ENCODE measurements around the gene B3GNT7.
A peak's percentile ranks its signal among the peaks of the same experiment; 100 is the strongest.

The B3GNT7 gene

DNA sequence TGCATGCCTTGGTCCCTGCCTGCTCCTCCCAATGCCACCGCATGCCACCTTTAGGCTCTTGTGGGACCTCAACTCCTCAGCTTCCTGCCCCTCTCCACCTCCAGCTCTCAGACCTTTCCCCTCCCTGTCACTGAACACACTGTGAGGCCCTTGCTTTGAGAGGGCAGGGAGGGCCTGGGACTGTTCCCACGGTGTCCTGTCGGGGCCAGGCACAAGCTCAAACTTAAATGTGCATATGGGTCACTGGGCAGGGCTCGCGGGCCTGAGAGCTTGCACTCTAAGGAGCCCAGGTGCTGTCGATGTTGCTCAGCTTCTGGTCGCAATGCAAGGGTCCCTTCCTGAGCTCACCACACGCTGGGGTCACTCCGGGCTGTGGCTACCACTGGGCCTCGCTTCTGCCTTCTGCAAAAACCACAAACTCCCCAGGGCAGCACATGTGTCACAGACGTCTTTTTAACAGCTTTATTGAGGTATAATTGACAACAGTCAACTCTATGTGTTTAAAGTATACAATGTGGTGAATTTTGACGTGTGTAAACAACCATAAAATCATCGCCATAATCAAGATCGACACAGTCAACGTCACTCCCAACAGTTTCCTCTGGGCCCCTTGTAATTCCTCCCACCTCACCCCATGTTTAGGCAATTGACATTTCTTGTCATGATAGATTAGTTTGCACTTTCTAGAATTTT lies 11.9 kb upstream of the B3GNT7 start:
- no peak overlapping the region for H3K4me3 ChIP-seq (ENCODE audit: low read depth, low read length)

DNA sequence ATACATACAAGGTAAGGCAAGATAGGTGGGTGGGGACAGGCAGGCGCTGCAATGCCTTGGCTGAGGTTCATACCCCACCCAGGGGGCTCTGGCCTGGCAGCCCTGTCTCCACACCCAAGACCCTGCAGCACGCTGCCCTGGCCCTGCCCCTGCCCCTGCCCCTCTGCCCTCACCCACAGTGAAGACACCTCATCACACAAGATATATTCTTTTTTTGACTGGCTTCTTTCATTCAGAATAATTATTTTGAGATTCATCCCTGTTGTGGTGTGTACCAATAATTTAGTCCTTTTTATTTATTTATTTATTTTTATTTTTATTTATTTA lies 11.4 kb upstream of the B3GNT7 start:
- H3K4me3 ChIP-seq (ENCODE audit: low read depth, low read length) = no peak overlapping the region

DNA sequence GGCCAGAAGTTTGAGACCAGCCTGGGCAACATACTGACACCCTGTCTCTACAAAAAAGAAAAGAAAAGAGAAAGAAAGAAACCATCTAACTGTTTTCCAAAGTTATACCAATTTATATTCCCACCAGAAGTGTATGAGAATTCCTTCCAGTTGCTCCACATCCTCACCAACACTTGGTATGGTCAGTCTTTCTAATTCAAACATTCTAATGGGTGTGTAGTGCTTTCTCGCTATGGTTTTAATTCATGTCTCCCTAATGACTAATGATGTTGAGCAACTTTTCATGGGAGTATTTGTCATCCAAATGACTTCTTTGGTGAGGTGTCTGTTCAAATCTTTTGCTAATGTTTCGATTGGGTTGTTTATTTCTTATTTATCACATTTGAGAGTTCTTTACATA lies 10.5 kb upstream of the B3GNT7 start:
- no peak overlapping the region for H3K4me3 ChIP-seq (ENCODE audit: low read depth, low read length)

DNA sequence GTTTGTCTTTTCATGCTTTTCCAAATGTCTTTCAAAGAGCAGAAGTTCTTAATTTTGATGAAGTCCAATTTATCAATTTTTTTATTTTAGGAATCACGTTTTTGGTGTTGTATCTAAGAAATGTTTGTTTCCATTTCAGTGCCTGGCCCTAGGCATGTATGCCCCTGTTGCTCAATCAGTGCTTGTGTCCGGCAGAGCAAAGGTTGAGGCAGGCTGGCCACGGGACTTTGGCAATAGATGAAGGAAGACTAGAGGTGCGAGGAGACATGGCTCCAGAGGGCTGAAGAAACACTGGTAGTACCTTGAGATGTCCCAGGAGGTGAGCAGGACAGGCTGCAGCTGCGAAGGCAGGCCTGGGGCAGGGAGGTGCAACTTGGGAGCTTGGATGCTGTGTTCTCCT lies 10.1 kb upstream of the B3GNT7 start:
- H3K4me3 ChIP-seq (ENCODE audit: low read depth, low read length) = no peak overlapping the region

DNA sequence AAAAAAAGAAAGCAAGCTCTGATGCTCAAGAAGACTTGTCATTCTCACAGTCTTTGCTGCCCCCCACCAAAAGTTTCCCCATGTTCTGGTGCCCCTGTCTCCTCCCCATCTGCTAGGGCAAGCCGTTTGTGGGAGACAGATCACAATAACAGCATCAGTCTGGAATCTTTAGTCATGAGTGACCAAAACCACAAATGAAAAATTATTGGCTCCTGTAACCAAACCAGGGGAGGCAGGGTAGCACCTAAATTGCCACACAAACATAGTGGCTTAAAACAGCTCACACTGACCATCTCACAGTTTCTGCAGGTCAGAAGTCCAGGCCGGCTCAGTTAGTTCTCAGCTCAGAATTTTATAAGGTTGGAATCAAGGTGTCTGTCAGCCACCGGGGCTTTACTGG lies 9.1 kb upstream of the B3GNT7 start:
- no peak overlapping the region for H3K4me3 ChIP-seq (ENCODE audit: low read depth, low read length)

DNA sequence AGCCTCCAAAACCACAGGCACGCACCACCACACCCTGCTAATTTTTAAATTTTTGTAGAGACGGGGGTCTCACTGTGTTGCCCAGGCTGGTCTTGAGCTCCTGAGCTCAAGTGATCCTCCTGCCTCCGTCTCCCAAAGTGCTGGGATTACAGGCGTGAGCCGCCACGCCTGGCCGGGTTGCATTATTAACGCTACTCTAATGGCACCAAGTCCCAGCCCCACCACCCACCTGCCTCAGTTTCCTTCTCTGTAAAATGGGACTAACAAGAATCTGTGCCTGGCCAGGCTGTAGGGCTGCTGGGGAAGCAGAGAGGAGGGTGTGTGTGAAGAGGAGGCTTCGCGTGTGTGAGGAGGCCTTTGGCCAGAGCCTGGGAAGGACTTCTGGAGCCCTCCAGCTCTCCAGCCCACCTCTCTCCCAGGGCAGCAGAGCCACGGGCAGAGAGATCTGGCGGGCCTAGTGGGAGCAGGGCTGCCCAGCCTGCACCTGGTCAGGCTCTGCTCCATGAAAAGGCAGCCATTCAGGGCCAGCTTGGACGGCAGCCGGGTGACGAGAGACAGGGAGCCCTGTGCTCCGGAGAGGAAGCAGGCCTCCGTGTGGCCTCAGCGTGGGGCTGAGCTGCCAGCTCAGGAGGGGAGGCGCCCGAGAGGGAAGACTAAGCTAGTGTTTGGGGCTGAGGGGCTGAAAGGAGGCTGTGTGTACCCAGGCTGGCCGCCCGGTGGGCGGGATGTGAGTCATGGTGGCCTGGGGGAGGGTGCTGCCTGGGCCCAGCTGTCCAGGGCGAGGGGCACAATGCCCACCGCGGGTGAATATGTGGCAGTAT lies 7.4 kb upstream of the B3GNT7 start:
- H3K4me3 ChIP-seq (ENCODE audit: low read depth, low read length) = no peak overlapping the region

DNA sequence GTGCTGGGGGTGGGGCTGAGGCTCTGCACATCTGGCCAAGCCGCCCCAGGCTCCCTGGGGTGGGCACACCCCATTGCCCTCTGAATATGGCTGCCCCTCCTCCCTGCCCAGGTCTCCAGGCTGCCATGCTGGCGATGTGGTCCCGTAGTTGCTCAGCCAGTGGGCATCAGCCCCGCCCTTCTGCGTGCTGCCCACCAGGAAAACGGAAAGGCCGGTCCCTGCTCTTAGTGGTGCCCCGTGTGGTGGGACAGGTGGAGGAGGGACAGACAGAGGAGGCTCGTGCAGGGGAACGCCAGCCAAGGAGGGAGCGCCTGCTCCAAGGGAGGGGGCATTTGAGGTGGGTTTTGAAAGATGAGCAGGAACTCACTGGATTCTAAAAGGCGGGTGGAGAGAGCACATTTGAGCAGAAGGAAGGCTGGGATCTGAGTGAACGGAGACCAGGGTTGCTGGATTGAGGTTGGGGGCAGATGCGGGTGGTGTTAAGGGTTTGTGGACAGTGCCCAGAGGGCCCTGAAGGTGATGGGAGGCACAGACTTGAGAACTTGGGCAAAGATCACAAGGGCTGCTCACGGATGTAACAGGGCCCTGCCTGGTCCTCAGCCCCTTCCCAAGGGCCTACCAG lies 6.7 kb upstream of the B3GNT7 start:
- H3K4me3 ChIP-seq (ENCODE audit: low read depth, low read length) = no peak overlapping the region

DNA sequence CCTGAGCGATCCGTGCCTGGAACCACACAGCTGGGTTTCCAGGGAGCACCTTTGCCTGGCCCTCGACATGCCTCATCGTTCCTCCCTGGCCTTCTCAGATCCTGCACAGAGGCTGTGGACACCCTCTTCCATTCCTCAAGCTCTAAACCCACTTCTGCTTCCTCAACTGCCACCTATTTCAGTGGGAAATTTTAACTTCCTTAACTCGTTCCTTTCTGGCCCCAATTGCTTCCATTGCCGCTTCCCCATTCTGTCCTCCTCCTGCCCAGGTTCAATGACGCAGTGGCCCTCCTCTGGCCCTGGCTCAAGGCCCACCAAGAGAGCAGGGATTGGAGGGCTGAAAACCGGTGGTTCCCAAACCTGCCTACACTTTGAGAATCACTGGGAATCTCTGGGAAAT lies 4.8 kb upstream of the B3GNT7 start:
- H3K4me3 ChIP-seq (ENCODE audit: low read depth, low read length) = no peak overlapping the region

DNA sequence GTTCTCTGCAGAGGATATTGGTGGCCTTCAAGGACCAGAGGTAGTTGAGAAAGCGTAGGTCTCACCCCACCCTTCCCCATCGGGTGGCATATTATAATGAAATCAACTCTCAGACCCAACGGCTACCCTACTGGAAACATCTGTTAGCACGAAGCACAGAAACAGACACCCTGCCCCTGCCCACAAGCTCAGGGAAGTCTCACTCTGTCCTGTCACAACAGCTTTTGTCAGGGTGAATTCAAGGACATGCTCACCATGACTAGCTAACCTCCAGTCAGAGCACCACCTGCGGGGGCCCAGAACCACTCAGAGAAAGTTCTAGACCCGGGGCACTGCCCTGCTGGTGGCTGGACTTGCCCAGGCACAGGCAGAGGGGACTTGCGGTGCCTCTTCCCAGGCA lies 3.5 kb upstream of the B3GNT7 start:
- no peak overlapping the region for H3K4me3 ChIP-seq (ENCODE audit: low read depth, low read length)

DNA sequence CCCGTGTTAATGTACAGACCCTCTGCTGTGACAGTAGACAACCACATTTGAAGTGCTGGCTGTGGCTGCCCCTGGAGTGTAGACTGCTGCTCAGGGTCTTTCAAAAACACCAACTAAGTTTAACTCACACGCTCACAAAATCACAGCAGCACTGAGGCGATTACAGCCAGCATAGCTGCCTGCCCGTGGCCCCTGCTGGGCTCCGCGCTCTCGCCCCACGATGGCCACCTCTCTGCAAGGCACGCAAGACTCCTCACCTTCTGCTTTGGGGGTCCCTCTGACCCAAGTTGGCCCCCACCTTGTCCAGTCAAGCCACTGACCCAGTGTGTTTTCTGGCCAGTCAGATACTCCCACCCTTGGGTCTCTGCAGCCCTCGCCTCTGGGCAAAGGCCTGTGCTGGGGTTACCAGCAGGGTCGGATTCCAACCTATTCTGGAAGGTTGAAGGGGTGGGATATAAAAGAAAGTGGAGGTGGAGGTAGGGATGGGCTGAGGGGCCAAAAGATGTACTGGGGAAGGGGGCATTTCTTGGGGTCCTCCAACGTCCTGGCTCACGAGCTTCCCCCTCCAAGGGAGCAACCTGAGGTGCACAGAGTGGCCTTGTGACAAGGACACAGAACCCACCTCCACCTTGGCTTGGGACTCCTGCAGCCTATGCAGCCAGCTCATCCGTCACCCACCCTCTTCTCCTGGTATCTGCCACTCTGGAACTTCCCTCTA lies 2.9 kb upstream of the B3GNT7 start:
- H3K4me3 ChIP-seq (ENCODE audit: low read depth, low read length) = no peak overlapping the region

DNA sequence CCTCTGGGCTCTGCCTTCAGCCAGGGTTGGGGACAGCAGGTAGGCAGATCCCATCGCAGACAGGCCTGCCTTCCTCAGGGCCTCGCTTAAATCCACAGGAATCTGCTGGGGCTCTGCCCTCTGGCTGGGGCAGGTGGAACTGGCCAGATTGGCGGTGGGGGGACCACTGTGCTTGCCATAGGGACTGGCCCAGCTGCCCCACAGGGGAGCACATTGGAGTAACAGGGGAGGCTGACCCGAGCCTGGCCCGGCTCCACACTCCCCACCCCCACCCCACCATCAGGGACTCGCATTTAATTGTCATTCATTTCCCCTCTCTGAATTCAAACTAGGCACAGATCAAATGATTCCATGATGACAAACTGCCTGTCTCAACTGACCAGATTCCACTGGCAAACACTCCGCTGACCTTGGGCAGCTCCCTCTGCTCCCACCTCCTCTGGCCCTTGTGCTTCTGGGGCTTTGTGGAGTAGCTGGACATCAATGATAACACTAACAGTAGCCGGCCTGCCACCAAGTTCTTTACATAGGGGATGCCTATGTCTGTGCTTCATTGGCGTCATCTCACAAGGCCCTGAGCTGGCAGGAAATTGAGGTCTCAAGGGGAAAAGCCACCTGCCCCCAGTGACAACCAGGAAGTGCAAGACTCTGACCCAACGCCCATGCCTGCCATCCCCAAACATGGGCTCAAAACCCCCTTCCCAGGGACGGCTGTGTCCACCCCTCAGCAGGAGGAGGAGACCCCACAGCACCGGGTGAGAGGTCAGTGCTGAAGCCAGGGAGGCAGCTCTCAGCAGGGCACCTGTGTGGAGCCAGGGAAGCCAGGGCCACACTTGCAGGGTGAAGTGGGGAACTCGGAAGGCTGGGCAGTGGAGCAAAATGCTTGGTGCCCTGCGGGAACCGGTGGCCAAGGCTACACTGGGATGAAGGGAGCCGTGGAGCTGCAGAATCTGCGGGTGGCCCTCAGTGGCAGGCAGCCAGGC lies 2.1 kb upstream of the B3GNT7 start:
- no peak overlapping the region for H3K4me3 ChIP-seq (ENCODE audit: low read depth, low read length)

DNA sequence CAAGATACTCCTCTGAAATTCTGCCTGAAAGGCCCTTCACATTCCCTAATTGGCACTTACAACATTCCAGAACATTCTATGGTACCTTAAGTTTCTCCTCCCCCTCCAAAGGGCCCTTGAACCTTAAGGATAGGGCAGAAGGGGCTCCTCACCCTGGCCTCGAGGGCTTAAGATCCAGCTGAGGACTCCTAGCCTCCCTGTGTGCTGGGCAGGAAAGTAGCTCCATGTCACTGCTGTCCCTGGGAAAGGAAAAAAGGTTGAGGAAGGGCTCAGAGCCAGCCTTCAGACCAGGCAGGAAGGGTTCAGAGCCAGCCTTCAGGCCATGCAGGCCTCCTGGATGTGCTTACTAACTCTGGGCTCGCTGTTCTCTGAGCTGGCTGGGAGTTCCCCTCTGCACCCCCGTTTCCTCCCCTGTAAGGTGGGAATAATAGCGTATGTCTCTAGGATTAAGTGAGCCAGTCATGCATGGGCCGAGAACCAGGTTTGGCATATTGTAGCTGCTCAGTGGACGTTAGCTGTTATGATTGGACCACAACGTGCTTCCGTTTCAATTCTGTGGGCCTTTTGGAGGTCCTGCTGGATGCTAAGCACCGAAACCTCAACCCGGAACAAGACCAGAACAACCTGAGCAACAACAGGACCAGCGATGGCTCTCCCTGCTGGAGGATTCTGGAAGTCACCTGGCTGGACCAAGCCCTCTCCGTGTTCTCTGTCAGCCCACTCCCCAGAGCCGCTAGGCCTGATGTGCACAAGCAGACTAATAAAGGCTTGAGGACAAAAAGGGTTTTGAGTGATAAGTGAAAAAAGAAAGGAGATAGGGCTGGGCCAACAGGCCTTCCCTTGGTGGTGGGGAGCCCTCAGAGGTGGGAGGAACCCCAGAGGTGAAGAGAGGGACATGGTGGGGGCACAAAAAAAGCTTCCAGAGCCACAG lies 1.0 kb upstream of the B3GNT7 start:
- H3K4me3 ChIP-seq (ENCODE audit: low read depth, low read length) = no peak overlapping the region

DNA sequence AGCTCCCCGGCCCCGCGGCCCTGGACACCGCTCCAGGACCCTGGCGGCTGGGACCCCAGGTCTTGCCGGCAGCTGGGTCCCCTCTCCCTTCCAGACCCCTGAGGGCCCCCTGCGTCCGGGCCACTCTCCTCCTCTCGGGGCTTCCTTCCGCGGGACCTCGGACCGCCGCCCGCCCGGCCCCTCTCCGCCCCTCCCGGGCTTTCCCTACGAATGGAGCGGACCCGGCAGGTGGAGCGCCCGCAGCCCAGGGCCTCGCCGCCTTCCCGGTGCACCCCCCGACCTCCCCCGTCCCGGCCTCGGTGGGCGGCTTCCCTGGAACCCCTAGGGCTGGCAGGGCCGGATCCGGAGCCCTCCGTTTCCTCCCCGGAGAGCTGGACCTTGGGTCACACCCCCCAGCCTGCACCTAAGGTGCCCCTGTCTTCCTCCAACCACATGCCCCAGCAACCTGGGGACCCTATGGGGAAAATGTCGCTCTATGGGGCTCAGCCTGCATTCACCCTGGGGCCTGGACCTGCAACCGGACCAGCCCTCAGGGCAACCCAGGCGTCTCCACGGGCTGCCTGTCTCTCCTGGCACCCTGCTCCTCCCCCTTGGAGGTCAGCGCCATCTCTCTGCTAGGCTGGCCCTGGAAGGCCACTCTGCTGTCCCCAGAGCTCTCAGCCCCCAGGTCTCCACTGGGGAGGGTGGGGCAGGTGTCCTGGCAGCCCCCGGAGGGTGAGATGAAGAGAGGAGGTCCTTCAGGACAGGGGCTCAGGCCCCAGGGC lies 730 bp downstream of the B3GNT7 start:
- H3K4me3 ChIP-seq (ENCODE audit: low read depth, low read length) = peak overlapping the region; percentile 45

DNA sequence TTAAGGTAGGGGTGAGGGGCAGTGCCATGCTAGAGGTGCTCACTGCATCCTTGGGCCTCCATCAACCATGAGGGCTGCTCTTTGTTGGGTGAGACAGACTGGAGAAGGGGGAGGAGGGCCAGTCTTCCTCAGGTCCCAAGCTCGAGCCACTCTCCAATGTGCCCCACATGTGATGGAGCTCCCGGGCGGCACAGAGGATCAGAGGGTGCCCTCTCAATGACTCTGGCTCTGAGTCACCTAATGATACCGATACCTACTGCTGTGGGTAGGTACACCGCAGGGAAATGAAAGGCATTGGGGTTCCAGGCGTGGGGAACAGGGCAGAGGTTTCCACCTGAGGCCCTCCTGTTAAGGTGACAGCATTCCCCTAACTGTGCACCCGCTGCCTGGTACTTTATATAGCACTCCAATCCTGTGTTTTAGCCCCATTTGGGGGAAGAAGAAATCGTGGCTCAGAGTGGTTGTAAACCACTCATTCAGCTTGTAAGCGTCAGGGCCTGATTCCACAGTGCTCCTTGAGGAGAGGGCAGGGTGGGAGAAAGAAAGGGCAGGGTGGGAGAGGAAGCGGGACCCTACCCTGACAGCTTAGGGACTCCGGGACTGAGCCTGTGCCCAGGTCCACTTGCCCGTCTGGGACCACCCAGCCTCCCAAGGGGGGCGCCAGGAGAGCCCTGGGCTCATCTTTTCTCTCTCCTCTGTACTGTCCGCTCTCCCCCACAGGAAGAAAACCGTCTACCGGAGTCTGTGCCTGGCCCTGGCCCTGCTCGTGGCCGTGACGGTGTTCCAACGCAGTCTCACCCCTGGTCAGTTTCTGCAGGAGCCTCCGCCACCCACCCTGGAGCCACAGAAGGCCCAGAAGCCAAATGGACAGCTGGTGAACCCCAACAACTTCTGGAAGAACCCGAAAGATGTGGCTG lies 1.8 kb downstream of the B3GNT7 start:
- no peak overlapping the region for H3K4me3 ChIP-seq (ENCODE audit: low read depth, low read length)

DNA sequence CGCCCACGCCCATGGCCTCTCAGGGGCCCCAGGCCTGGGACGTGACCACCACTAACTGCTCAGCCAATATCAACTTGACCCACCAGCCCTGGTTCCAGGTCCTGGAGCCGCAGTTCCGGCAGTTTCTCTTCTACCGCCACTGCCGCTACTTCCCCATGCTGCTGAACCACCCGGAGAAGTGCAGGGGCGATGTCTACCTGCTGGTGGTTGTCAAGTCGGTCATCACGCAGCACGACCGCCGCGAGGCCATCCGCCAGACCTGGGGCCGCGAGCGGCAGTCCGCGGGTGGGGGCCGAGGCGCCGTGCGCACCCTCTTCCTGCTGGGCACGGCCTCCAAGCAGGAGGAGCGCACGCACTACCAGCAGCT lies 2.4 kb downstream of the B3GNT7 start:
- H3K4me3 ChIP-seq (ENCODE audit: low read depth, low read length) = no peak overlapping the region

DNA sequence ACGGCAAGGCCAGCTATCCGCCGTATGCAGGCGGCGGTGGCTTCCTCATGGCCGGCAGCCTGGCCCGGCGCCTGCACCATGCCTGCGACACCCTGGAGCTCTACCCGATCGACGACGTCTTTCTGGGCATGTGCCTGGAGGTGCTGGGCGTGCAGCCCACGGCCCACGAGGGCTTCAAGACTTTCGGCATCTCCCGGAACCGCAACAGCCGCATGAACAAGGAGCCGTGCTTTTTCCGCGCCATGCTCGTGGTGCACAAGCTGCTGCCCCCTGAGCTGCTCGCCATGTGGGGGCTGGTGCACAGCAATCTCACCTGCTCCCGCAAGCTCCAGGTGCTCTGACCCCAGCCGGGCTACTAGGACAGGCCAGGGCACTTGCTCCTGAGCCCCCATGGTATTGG lies 3.1 kb downstream of the B3GNT7 start:
- no peak overlapping the region for H3K4me3 ChIP-seq (ENCODE audit: low read depth, low read length)

DNA sequence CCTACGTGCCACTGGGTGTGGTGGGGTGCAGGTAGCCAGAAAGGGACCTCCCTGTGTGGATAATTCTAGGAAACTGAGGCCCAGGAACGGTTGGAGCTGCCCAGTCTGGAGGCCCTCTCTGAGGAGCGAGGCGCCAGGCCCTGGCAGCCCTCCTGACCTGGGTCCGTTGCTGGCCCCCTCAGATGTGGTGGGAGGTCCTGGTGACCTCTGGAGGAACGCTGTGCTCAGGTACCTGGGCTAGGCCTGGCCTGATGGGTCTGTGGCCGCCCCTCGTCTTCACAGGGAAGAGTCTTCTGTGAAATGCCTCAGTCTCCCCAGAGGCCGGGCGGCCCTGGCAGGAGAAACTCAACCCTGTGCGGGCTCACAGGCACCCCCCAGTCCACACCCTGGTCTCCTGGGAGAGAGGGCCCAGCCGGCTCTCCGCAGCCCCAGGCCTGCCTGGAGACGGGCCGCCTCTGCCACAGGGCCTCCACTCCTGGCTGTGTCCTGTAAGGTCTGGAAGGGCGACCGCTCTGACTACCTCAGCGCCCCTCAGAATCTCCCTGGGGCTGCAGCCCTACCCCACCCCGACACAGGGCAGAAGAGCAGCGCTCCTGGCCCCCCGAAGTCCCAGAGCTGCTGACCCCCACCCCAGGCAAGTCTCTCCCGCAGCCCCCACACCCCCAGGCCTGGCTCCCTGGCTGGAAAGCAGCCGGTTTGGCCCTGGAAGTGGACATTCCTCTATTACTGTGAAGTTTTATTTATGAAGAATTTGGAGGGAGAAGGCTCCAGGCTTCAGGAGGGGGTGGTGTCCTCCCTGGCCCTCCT lies 3.7 kb downstream of the B3GNT7 start:
- no peak overlapping the region for H3K4me3 ChIP-seq (ENCODE audit: low read depth, low read length)

Data from iPS-11a (cell line).